Karpas-422 (cell line): ENCODE measurements around the gene KCNG3. TPM values are rescaled to one million over a fixed set of nuclear protein-coding genes. Genes with fewer than 3 reads are reported as not detected.

ENCODE experiments used
- small RNA-seq: library from RNA; depleted of rRNA; stranded (forward); fragments of <200 nt; gene quantifications from one replicate; pipeline ENCODE3, GENCODE V24; 2014
- total RNA-seq: library from RNA; depleted of rRNA; stranded (reverse); fragments of >200 nt; shearing (Covaris generic); gene quantifications from 2 replicates; pipeline ENCODE4 v1.2.3, GENCODE V29; 2014; ENCODE audit warnings: low replicate concordance; rRNA removed

KCNG3 gene
- total RNA-seq, 1 experiment from 2014 or later = not detected

Small RNA genes lying within 50 kb of the gene (small RNA-seq; reads per million reads assigned to genes)
- gene RF00017 (not detected), gene RF00612 (0.12 reads per million)

Other genes with a start within 250 kb of the KCNG3 start
- gene COX7A2L, start 132.8 kb downstream of the KCNG3 start, total RNA-seq = 202 and 232 TPM in 2 replicates
- 97.9 and 149 TPM in 2 replicates for gene MTA3, start 74.7 kb upstream of the KCNG3 start, total RNA-seq